ENCODE data around the gene MED4. TPM values are rescaled to one million over a fixed set of nuclear protein-coding genes. Genes with fewer than 3 reads are reported as not detected.
A peak's percentile ranks its signal among the peaks of the same experiment; 100 is the strongest.

Gene MED4
- total RNA-seq, 3 donors from 2014 or later = 39.0 to 45.1 (median 39.8) TPM

DNA sequence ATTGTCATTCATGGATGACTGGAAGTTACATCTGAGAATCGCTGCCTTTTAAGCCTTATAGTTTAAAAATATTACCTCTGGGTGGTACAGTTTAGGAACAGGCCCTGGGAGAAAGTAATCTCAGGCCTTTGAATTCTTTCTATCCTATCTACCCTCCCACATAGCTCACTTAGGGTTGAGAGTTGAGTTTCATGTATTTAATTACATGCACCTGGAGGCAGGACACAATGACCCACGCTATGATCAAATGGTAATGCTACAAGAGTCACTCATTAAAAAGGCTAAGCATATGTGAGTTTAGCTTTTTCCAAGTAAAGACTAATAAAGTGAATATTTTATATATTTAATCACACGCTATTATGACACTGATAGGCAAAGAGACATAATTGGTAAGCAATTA is 25.3 kb upstream of the MED4 start:
- intact Hi-C loops (cut with DNase I; ENCODE audit: low total_unique reads) = no loop called here
- Histone ChIP-seq H3K36me3 (no peaks in the 10 kb centered on the region), H3K4me3 (no peak overlapping the region), H3K9me3 (no peaks in the 10 kb centered on the region), H3K27me3 (no peaks in the 10 kb centered on the region), H3K4me1 (peaks cover 0 to 3% of the 10 kb centered on the region in 2 donors), H3K27ac (no peak overlapping the region)
- no peak for DNase-seq (ENCODE audit: low spot score in 2 of 2)
- TF ChIP-seq, protein P1, sequence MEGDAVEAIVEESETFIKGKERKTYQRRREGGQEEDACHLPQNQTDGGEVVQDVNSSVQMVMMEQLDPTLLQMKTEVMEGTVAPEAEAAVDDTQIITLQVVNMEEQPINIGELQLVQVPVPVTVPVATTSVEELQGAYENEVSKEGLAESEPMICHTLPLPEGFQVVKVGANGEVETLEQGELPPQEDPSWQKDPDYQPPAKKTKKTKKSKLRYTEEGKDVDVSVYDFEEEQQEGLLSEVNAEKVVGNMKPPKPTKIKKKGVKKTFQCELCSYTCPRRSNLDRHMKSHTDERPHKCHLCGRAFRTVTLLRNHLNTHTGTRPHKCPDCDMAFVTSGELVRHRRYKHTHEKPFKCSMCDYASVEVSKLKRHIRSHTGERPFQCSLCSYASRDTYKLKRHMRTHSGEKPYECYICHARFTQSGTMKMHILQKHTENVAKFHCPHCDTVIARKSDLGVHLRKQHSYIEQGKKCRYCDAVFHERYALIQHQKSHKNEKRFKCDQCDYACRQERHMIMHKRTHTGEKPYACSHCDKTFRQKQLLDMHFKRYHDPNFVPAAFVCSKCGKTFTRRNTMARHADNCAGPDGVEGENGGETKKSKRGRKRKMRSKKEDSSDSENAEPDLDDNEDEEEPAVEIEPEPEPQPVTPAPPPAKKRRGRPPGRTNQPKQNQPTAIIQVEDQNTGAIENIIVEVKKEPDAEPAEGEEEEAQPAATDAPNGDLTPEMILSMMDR (IDR thresholded peaks at IDR 0.05) = no peak
- TF ChIP-seq POLR2AphosphoS5 (IDR thresholded peaks at IDR 0.05) (no peak), POLR2A (IDR thresholded peaks at IDR 0.05) (no peak)

DNA sequence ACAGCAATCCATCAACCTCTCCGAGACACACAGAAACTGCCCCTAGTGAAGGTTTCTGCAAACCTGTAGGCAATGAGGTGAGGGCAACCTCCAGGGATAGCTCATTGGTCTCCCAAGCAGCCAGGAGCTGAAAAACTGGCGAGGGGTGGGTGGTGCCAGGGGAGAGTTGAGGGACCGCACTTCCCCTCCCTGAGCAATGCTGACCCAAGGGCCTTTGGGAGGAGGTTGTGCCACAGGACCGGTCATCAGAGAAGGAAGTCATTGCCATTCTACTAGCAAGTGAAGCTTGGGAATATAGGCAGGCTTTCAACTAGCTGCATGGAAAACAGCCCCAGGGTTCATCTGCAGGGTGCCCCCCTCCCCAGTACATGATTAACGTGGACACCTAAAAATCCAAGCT is 23.1 kb upstream of the MED4 start:
- H3K4me1 ChIP-seq = no peaks in the 10 kb centered on the region
- H3K4me3 ChIP-seq = no peak overlapping the region
- H3K9me3 ChIP-seq = no peaks in the 10 kb centered on the region
- intact Hi-C loops (cut with DNase I; ENCODE audit: low total_unique reads) = no loop called here
- DNase-seq (ENCODE audit: low spot score in 2 of 2) = no peak
- no peak overlapping the region for H3K27ac ChIP-seq
- H3K36me3 ChIP-seq = no peaks in the 10 kb centered on the region
- H3K27me3 ChIP-seq = no peaks in the 10 kb centered on the region
- TF ChIP-seq POLR2A (IDR thresholded peaks at IDR 0.05) = no peak
- no peak for TF ChIP-seq POLR2AphosphoS5 (IDR thresholded peaks at IDR 0.05)
- TF ChIP-seq, protein P1 (IDR thresholded peaks at IDR 0.05) = no peak

DNA sequence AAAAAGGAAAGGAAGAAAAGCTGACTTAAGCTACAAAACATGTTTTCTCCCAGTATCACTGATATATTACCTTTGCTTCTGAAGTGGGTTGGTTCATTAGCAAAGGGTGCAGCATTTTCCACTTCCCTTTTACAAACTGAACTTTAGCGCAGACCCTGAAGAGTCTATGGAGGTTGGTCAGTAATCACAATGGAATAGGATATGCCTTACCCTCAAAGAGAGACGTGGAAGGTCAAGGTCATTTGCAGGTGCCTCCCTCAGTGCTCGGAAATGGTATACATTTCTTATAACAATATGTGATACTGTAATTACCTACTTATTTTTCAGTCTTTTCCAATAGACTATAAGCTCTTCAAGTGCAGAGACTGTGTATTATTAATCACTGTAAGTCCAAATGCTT is 21.9 kb upstream of the MED4 start:
- intact Hi-C loops (cut with DNase I; ENCODE audit: low total_unique reads) = no loop called here
- H3K4me3 ChIP-seq = no peak overlapping the region
- no peaks in the 10 kb centered on the region for H3K9me3 ChIP-seq
- no peaks in the 10 kb centered on the region for H3K27me3 ChIP-seq
- H3K36me3 ChIP-seq = no peaks in the 10 kb centered on the region
- no peak for TF ChIP-seq POLR2A (IDR thresholded peaks at IDR 0.05)
- TF ChIP-seq, protein P1 (IDR thresholded peaks at IDR 0.05) = no peak
- no peak for TF ChIP-seq POLR2AphosphoS5 (IDR thresholded peaks at IDR 0.05)
- DNase-seq (ENCODE audit: low spot score in 2 of 2) = no peak
- no peak overlapping the region for H3K27ac ChIP-seq
- peaks cover 0 to 3% of the 10 kb centered on the region in 2 donors for H3K4me1 ChIP-seq

DNA sequence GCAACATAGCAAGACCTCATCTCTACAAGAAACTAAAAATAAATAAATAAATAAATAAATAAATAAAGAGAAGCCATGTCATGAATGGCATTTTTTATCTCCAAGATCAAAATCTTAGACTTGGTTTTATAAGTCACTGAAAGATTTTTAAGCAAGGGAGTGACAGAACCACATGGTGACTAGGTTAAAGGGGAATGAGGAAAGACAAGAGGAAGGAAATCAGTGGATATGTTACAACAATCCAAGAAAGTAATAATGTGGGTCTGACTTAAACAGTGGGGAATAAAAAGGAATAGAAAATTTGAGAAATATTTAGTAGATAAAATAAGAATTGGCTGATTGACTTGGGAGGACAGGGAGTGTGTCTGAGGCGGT is 18.8 kb upstream of the MED4 start:
- Histone ChIP-seq H3K4me1 (peaks cover 0 to 15% of the 10 kb centered on the region in 2 donors), H3K27ac (no peak overlapping the region), H3K9me3 (no peaks in the 10 kb centered on the region), H3K27me3 (no peaks in the 10 kb centered on the region), H3K36me3 (no peaks in the 10 kb centered on the region), H3K4me3 (no peak overlapping the region)
- no peak for TF ChIP-seq POLR2AphosphoS5 (IDR thresholded peaks at IDR 0.05)
- TF ChIP-seq, protein P1 (IDR thresholded peaks at IDR 0.05) = no peak
- TF ChIP-seq POLR2A (IDR thresholded peaks at IDR 0.05) = no peak
- no peak for DNase-seq (ENCODE audit: low spot score in 2 of 2)
- intact Hi-C loops (cut with DNase I; ENCODE audit: low total_unique reads) = no loop called here

DNA sequence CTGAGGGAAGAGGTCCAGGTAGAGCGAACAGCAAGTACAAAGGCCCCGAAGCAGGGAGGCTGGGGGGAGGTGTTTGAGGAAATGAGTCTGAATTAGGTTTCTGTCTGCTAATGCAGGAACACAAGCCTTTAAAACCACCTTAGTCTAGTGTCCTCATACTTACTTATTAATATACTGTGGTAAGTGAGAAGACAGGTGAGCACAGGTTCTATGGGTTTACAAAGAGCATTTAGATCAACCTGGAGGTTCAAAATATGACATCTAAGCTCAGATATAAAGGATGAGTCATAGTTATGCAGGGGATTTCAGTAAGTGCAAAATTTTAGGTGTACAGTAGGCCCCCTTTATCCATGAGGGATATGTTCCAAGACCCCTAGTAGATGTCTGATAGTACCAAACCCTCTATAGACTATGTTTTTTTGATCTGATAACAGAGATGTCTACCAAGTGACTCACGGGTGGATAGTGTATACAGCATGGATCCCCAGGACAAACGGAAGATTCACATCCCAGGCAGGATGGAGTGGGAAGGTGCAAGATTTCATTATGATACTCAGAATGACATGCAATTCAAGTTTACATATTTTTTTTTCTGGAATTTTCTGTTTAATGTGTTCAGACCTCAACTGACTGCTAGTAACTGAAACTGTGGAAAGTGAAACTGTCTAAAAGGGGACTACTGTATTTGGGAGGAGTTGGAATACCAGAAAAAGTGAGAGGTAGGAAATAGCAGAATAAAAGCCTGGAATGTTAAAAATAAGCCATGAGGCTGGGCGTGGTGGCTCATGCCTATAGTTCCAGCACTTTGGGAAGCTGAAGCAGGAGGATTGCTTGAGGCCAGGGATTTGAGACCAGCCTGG is 18.2 kb upstream of the MED4 start:
- peaks cover 0 to 15% of the 10 kb centered on the region in 2 donors for H3K4me1 ChIP-seq
- no peak overlapping the region for H3K4me3 ChIP-seq
- H3K9me3 ChIP-seq = no peaks in the 10 kb centered on the region
- DNase-seq (ENCODE audit: low spot score in 2 of 2) = no peak
- intact Hi-C loops (cut with DNase I; ENCODE audit: low total_unique reads) = no loop called here
- H3K27me3 ChIP-seq = no peaks in the 10 kb centered on the region
- TF ChIP-seq POLR2AphosphoS5 (IDR thresholded peaks at IDR 0.05) = no peak
- no peak for TF ChIP-seq POLR2A (IDR thresholded peaks at IDR 0.05)
- TF ChIP-seq, protein P1 (IDR thresholded peaks at IDR 0.05) = no peak
- no peaks in the 10 kb centered on the region for H3K36me3 ChIP-seq
- H3K27ac ChIP-seq = peak overlapping the region in 1 of 2 donors; percentile 30

Measured in breast epithelium (tissue), 4 donors.